Activated CD8-positive, alpha-beta memory T cell treated with anti-CD3 and anti-CD28 coated beads for 36 hours (primary cell): ENCODE measurements around the gene PSEN2. TPM values are rescaled to one million over a fixed set of nuclear protein-coding genes. Genes with fewer than 3 reads are reported as not detected.

ENCODE experiments used
- CTCF ChIA-PET: fragments of 350-600 bp; sonication (Branson Sonifier 250); formaldehyde crosslinking; loops from one replicate; lab custom pipeline; 2021; ENCODE audit warnings: antibody characterized with exemption; lab: Charles Lee
- POLR2A ChIA-PET: fragments of 350-600 bp; sonication (Branson Sonifier 250); formaldehyde crosslinking; loops from one replicate; lab custom pipeline; 2021; ENCODE audit warnings: antibody characterized with exemption; lab: Charles Lee
- total RNA-seq, 2 experiments: library from RNA; stranded (reverse); gene quantifications; one replicate each; pipeline ENCODE4 v1.2.3, GENCODE V29; 2021

The PSEN2 gene
- total RNA-seq, 2 experiments from 2014 or later: 7.2 to 7.7 TPM

GRCh38 chr1:226882187-226882586 lies 11.8 kb downstream of the PSEN2 start:
- CTCF ChIA-PET: no interaction called here
- POLR2A ChIA-PET: interaction anchor here (0.9 to 1.7 kb wide), 3 partner anchors 11 to 58 kb away, joined by 3 to 8 read pairs (median 6); partner anchors contain the start of gene COQ8A

GRCh38 chr1:226882631-226883409 lies 12.4 kb downstream of the PSEN2 start:
- POLR2A ChIA-PET: interaction anchor here (0.9 to 1.7 kb wide), 3 partner anchors 11 to 58 kb away, joined by 3 to 8 read pairs (median 6); partner anchors contain the start of gene COQ8A
- CTCF ChIA-PET: no interaction called here

GRCh38 chr1:226883630-226884029 lies 13.2 kb downstream of the PSEN2 start:
- ChIA-PET POLR2A (interaction anchor here (1.6 to 1.7 kb wide), 2 partner anchors 12 to 55 kb away, joined by 4 to 8 read pairs; no protein-coding TSS in a partner anchor), CTCF (no interaction called here)

- ChIA-PET CTCF (no interaction called here), POLR2A (interaction anchor here (1.6 kb wide), 1 partner anchor 54 kb away, joined by 4 read pairs; no protein-coding TSS in a partner anchor)
These were observed 13.8 kb downstream of the PSEN2 start for GRCh38 chr1:226884116-226884625.

GRCh38 chr1:226884966-226885820 lies 14.8 kb downstream of the PSEN2 start:
- POLR2A ChIA-PET: interaction anchor here (1.6 kb wide), 1 partner anchor 53 kb away, joined by 4 read pairs; no protein-coding TSS in a partner anchor
- CTCF ChIA-PET: no interaction called here

GRCh38 chr1:226886122-226886901 lies 15.9 kb downstream of the PSEN2 start:
- ChIA-PET POLR2A (no interaction called here), CTCF (no interaction called here)

- CTCF ChIA-PET: no interaction called here
- POLR2A ChIA-PET: no interaction called here
These were observed 16.6 kb downstream of the PSEN2 start for GRCh38 chr1:226887006-226887405.

- POLR2A ChIA-PET: no interaction called here
- CTCF ChIA-PET: no interaction called here
These were observed 17.6 kb downstream of the PSEN2 start for GRCh38 chr1:226888021-226888420.

- ChIA-PET CTCF (no interaction called here), POLR2A (no interaction called here)
These were observed 18.4 kb downstream of the PSEN2 start for GRCh38 chr1:226888816-226889215.

GRCh38 chr1:226889616-226890330 lies 19.4 kb downstream of the PSEN2 start:
- ChIA-PET POLR2A (no interaction called here), CTCF (no interaction called here)

- ChIA-PET POLR2A (no interaction called here), CTCF (interaction anchor here (0.6 kb wide), 1 partner anchor 108 kb away, joined by 3 read pairs; no protein-coding TSS in a partner anchor)
These were observed 20.1 kb downstream of the PSEN2 start for GRCh38 chr1:226890331-226891108.

GRCh38 chr1:226891346-226891745 lies 20.9 kb downstream of the PSEN2 start:
- POLR2A ChIA-PET: no interaction called here
- CTCF ChIA-PET: no interaction called here

GRCh38 chr1:226891846-226892523 lies 21.6 kb downstream of the PSEN2 start:
- POLR2A ChIA-PET: no interaction called here
- CTCF ChIA-PET: no interaction called here

- POLR2A ChIA-PET: no interaction called here
- CTCF ChIA-PET: no interaction called here
These were observed 22.1 kb downstream of the PSEN2 start for GRCh38 chr1:226892524-226892875.

GRCh38 chr1:226893936-226894335 lies 23.5 kb downstream of the PSEN2 start:
- ChIA-PET CTCF (no interaction called here), POLR2A (no interaction called here)

GRCh38 chr1:226894826-226895225 lies 24.4 kb downstream of the PSEN2 start:
- CTCF ChIA-PET: no interaction called here

GRCh38 chr1:226895644-226896043 lies 25.2 kb downstream of the PSEN2 start:
- POLR2A ChIA-PET: no interaction called here

More at GRCh38 chr1:226894826-226895225, 24.4 kb downstream of the PSEN2 start:
- POLR2A ChIA-PET: no interaction called here

More at GRCh38 chr1:226895644-226896043, 25.2 kb downstream of the PSEN2 start:
- CTCF ChIA-PET: no interaction called here
